ENCODE measurements around the gene NFATC1.

The NFATC1 gene

DNA sequence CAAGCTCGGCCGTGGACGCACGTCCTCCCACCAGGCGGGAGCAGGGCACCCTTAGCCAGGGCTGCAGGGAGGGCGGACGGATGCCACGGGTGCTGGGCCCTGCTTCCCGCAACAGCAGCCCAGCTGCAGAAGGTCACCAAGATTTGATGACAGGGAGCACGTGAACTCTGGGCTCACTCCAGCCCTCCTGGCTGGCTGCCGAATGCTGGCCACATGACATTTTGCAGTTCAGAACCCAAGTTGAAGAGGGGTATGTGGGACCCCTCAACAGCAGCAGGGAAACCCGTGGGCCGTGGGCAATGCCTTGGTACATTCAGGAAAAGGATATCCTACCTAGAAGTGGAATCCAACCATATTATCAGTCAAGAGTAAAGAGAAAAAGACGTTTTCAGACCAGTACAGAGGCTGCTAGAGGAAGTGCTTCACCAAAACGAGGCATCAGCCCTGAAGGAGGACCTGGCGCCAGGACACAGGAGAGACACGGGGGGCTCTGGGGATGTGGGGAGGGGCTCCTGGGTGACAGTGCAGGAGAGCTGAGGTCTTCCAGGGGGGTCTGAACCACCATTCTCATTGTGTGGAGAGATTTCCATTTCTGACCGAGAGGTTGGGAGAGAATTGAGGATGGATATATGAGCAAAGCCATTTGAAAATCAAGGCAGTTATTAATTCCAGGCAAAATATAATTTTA lies 176.5 kb downstream of the NFATC1 start:
- no peak for DNase-seq (ENCODE audit: low read depth in 2 of 2)

DNA sequence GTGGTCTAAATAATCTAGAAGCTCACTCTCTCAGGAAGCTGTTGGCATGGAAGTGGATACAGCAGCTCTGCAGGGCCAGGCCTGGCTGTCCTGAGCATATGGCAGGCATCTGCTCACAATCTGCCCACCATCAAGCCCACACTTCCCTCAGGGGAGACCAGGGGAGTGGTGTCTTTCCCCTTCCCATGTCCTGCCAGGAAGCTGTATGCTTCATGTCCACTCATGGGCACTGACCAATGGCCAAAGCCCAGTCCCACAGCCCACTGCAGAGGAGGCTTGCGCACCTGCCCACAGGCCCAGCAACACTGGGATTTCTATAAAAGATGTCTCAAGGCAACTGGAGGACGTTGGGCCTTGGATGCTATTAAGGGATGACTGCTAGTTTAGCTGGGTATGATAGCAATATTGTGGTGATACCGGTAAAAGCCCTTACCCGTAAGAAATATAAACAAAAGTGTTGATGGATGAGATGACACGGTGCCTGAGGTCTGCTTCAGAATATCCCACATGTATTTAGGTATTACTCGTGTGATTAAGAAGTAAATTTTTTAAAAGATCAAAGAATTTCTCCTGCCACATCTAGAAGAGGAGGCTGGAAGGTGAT lies 177.2 kb downstream of the NFATC1 start:
- no peak for DNase-seq (ENCODE audit: low read depth in 2 of 2)

DNA sequence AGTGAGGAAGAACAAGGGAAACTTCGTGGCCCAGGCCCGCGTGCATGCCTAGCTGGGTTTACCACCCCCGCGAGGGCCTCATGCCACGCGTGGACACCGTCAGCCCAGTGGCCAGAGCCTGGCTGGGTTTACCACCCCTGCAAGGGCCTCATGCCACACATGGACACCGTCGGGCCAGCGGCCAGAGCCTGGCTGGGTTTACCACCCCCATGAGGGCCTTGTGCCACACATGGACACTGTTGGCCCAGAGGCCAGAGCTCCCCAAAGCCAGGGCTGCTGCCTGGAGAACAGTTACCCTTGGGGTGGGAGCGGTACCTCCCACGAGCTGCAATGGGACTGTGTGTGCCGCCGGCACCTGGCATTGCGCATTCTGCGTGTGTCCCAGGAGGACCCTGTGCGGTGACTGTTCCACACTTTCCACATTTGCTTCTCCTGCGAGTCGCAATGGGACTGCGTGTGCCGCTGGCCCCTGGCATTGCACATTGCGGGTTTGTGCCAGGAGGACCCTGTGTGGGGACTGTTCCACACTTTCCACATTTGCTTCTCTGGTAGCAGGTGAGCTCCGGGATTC lies 178.3 kb downstream of the NFATC1 start:
- no peak for DNase-seq (ENCODE audit: low read depth in 2 of 2)

DNA sequence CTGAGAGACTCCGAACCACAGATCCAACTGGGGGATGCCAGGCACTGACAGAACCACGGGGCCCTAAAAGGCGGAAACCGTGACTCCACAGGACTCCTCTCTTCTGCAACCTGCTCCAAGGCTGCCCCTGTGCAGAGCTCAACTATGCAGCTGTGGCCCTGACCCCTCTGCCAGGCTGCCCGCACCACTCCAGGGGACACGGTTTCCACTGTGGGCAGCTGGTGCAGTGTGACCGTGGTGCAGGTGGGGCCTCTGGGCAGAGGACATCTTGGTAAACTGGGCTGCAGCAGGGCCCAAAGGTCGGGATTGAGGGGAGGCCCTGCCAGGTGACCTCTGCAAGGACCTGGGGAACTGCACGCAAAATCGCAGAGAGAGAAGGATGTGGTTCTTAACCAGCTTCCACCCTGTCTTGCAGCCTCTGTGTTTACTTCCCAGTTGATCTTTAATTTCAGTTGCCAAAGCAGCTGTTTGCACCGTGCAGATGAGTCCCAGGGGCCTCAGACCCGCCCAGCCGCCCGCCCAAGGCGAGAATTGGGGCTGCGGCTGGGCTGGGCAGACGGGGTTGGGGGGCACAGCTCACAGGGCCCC lies 179.3 kb downstream of the NFATC1 start:
- no peak for DNase-seq (ENCODE audit: low read depth in 2 of 2)

DNA sequence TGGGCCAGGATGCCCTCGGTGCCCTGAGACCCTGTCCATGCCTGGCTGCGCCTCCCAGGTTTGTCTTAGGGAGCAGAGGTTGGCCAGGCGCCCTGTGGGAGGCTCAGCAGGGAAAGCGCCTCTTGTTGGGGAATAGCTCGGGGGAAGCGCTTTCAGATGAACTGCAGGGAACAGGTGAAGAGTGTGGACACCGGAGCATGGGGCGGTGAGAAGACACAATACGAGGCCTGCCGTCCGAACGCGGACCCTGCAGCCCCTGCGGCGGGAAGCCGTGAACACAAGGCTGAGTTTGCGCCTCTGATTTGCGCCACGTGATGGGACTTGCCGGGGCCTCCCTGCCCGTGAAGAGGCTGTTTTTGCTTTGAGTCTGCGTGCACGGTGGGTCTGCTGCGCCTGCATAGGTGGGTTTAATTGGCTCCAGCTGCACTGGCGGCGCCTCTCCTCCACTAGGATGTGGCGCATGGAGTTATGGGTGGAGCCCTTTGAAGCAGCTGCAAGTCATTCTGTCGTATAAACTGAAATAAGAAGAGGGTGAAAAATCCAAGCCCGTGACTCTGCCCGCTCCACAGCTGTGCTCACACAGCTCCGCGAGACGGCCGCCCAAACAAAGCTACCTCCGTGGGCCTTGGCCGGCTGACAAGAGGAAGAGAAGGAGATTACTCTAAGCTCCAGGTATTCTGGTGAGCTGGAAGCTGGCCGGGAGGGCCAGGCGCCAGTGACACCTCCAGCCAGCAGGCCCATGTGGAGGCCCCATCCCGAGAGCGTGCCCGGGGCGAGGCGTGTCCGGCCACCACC lies 180.4 kb downstream of the NFATC1 start:
- no peak for DNase-seq (ENCODE audit: low read depth in 2 of 2)

DNA sequence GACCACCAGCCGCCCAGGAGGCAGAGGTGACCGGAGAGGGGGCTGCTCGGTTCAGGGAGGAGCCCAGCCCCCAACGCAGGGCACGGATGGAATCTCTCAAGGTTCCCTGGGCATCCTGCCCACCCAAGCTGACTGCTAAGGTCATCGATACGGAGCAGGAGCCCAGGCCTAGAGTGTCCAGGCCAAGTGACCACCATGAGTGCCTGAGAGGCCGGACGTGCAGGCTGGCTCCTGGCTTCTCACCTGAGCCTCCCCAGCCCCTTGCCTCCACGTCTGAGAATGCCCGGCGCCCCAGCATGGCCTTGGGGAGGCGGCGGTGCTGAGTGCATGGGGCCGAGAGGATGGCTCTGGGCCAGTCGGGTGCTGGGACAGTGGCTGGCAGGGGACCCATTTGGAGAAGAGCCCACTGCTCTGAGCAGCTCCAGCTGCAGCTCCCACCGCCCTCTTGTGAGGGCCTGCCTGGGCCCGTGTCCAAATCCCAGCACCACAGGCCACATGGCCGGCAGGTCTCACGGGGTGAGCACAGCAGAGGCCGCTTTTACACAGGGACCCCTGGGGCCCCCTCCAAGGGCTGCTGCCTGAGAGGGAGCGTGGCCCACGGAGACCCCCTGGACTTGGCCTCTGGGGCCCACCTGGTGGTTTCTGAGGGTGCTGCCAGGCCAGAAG lies 181.1 kb downstream of the NFATC1 start:
- no peak for DNase-seq (ENCODE audit: low read depth in 2 of 2)

DNA sequence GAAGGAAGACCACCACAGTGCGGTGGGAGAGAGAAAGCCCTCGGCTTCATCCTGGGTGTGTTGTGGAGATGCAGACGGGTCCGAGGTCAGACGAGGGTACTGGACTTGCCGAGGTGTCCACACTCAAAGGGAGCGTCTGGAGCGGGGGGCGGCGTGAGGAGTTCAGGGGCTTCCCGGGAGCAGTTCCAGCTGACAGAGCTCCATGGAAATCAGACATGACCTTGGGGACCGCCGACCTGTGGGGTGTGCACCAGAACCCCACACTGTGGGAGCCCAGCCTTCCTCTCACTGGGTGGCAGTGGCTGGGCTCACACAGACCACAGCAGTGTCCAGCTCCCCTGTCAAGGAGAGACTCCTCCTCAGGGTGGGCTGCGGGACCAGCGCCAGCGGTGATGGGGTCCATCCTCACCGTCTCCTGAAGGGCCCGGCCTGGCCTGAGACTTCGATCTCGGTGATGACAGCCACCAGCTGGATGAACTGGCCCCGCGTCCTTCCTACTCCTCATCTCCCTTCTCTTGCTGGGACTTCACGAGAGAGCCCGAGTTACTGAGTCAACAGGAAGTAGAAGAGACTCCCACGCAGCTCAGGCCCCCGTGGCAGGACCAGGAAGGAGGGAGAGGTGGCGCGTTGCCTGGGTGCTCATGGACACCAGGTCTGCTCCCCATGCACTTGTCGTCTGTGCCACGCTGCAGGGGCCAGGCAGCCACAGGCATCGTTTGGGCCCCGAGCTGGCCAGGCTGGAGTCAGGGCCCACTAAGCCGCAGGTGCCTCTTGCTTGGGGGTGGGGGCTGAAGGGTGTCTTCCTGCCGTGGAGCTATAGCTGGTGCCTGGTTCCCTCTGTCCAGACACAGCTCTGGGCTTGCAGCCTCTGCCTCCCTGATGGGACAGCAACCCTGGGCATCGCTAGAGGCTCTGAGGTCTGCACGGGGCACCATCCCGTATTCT lies 182.0 kb downstream of the NFATC1 start:
- no peak for DNase-seq (ENCODE audit: low read depth in 2 of 2)

DNA sequence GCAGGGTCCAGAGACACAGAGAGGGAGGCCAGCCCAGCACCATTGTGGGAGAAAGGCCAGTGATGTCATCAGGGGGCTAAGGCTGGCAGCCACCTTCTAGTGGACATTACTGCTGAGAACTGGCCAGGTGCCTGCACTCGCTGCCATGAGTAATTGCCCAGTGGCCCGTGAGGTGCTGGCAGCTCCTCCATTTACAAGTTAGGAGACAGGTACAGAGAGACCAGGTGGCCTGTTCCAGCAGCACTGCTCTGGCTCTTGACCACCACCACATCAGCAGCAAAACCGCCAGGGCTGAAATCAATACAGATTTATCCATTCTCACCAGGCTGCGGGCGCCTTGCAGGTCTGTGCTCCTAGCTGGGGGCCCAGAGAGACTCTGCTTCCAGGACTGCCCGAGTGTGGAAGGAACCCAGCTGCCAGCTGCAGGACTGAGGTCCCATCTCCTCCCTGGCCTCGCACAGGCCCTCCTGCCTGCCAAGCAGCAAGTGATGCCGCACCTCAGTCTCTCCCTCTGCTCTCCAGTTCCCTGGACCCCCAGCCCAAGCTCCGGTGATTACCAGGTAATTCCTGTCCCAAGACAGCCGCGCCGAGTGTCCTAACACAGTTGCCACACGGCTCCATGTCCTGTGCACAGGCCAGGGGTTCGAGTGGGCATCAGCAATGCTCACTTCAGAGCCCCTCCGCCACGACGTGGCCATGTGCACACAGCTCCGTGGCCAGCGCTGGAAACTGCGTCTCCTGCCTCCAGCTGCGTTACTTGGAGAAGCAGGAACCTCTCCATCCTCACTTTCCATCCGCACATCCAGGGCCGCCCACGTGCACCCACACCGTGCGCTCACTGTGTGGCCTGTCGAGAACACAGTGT lies 182.9 kb downstream of the NFATC1 start:
- no peak for DNase-seq (ENCODE audit: low read depth in 2 of 2)
